Lower leg skin (tissue), 3 donors: ENCODE measurements around the gene PALS2.

Source experiments
- POLR2A ChIP-seq, 2 donors: fragments of 450-650 bp; IDR thresholded peaks; one replicate each; pipeline ENCODE4 v1.6.1; 2016 to 2017; ENCODE audit warnings: antibody characterized with exemption in 2 of 2, mild to moderate bottlenecking in 1 of 2, moderate library complexity in 1 of 2
- TF ChIP-seq, protein P1 (sequence below), 3 donors: fragments of 450-650 bp; IDR thresholded peaks; one replicate each; pipeline ENCODE4 v1.5.1; 2016; ENCODE audit warnings: antibody characterized with exemption in 3 of 3, mild to moderate bottlenecking in 3 of 3, moderate library complexity in 2 of 3

DNA sequence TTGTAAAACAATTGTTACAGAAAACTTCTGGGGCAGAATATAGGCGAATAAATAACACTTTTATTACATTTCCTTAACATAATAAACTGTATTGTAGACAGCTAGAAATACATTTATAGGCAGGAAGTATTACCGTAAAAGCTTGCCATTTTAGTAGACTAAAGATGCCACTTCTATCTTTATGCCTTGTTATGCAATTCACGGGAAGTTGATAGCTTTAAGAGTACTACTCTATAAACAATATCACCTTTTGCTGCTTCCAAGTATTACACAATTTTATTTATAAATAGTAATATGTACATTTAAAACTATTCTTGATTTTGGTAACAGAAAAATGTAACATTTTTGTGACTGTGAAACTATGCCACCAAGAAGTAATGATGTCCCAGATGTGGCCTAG lies 37.9 kb downstream of the PALS2 start:
- no peak for TF ChIP-seq POLR2A (IDR thresholded peaks at IDR 0.05)
- TF ChIP-seq, protein P1, sequence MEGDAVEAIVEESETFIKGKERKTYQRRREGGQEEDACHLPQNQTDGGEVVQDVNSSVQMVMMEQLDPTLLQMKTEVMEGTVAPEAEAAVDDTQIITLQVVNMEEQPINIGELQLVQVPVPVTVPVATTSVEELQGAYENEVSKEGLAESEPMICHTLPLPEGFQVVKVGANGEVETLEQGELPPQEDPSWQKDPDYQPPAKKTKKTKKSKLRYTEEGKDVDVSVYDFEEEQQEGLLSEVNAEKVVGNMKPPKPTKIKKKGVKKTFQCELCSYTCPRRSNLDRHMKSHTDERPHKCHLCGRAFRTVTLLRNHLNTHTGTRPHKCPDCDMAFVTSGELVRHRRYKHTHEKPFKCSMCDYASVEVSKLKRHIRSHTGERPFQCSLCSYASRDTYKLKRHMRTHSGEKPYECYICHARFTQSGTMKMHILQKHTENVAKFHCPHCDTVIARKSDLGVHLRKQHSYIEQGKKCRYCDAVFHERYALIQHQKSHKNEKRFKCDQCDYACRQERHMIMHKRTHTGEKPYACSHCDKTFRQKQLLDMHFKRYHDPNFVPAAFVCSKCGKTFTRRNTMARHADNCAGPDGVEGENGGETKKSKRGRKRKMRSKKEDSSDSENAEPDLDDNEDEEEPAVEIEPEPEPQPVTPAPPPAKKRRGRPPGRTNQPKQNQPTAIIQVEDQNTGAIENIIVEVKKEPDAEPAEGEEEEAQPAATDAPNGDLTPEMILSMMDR (IDR thresholded peaks at IDR 0.05): no peak
